OCI-LY7 (cell line): Measurements from ENCODE around the gene SERPINA1.

ENCODE experiments used
- CTCF ChIP-seq: fragments of 200-600 bp; sonication (generic); conservative IDR thresholded peaks from 2 replicates; pipeline ENCODE4 v1.5.1; 2014; ENCODE audit warnings: mild to moderate bottlenecking, antibody characterized with exemption, low read length, moderate library complexity, mixed read lengths
- EZH2phosphoT487 ChIP-seq: fragments of 200-600 bp; sonication (generic); IDR thresholded peaks from 2 replicates; pipeline ENCODE4 v1.6.1; 2018; ENCODE audit warnings: low read depth, borderline replicate concordance, mild to moderate bottlenecking, mixed run types, antibody characterized with exemption, low read length, moderate library complexity, mixed read lengths

GRCh38 chr14:94404561-94404960 is 16.2 kb upstream of the SERPINA1 start:
- TF ChIP-seq CTCF (no peak), EZH2phosphoT487 (no peak)
